GM21526 (cell line): ENCODE measurements around the gene MRPL40.

Source experiments
- ATAC-seq: cut with Tn5 transposase; IDR thresholded peaks from one replicate; pipeline ENCODE4 v1.9.1; 2021; ENCODE audit warnings: moderate library complexity; ENCODE audit not compliant: unreplicated experiment, low FRiP score

Gene MRPL40

GRCh38 chr22:19456541-19456940 lies 24.2 kb downstream of the MRPL40 start:
- ATAC-seq, result no peak

GRCh38 chr22:19457828-19458428 lies 25.6 kb downstream of the MRPL40 start:
- ATAC-seq, result no peak

- no peak for ATAC-seq
These were observed 27.7 kb downstream of the MRPL40 start for GRCh38 chr22:19460036-19460435.

GRCh38 chr22:19461506-19461905 lies 29.2 kb downstream of the MRPL40 start:
- ATAC-seq, result no peak

- no peak for ATAC-seq
These were observed 30.7 kb downstream of the MRPL40 start for GRCh38 chr22:19463008-19463407.

- no peak for ATAC-seq
These were observed 31.4 kb downstream of the MRPL40 start for GRCh38 chr22:19463491-19464469.

- no peak for ATAC-seq
These were observed 32.2 kb downstream of the MRPL40 start for GRCh38 chr22:19464546-19464945.

- no peak for ATAC-seq
These were observed 32.6 kb downstream of the MRPL40 start for GRCh38 chr22:19464975-19465374.

GRCh38 chr22:19466126-19466716 lies 33.9 kb downstream of the MRPL40 start:
- no peak for ATAC-seq

GRCh38 chr22:19466848-19467752 lies 34.8 kb downstream of the MRPL40 start:
- ATAC-seq, result no peak

GRCh38 chr22:19467912-19468311 lies 35.6 kb downstream of the MRPL40 start:
- ATAC-seq, result no peak

- ATAC-seq, result no peak
These were observed 37.1 kb downstream of the MRPL40 start for GRCh38 chr22:19469421-19469820.

GRCh38 chr22:19470010-19470409 lies 37.7 kb downstream of the MRPL40 start:
- no peak for ATAC-seq

- ATAC-seq, result no peak
These were observed 39.2 kb downstream of the MRPL40 start for GRCh38 chr22:19471572-19471971.

GRCh38 chr22:19472233-19472632 lies 39.9 kb downstream of the MRPL40 start:
- no peak for ATAC-seq

- no peak for ATAC-seq
These were observed 41.2 kb downstream of the MRPL40 start for GRCh38 chr22:19473578-19473977.

GRCh38 chr22:19476023-19476422 lies 43.7 kb downstream of the MRPL40 start:
- no peak for ATAC-seq

- no peak for ATAC-seq
These were observed 45.1 kb downstream of the MRPL40 start for GRCh38 chr22:19477321-19478044.

GRCh38 chr22:19478045-19478900 lies 45.9 kb downstream of the MRPL40 start:
- ATAC-seq, result no peak
